Spleen (tissue), 11 donors: ENCODE measurements around the gene MRPL40. TPM values are rescaled to one million over a fixed set of nuclear protein-coding genes. Genes with fewer than 3 reads are reported as not detected.

ENCODE experiments used
- DNase-seq: peaks from one replicate; pipeline ENCODE4 v3.0.0-alpha.2; 2020
- H3K27ac ChIP-seq, 8 donors: fragments of 200-600 bp; sonication (generic) in 7 of 8; 1 replicate in 4 of 8; 2 replicates in 4 of 8; pipeline versions ENCODE4 v1.5.0 to v1.8.0; 2016 to 2021; ENCODE audit warnings: inconsistent platforms in 4 of 8, mild to moderate bottlenecking in 4 of 8, moderate library complexity in 1 of 8
- H3K27me3 ChIP-seq, 7 donors: fragments of 200-600 bp; sonication (generic) in 6 of 7; replicated peaks in 1 of 7; 1 replicate in 4 of 7; 2 replicates in 3 of 7; pipeline versions ENCODE4 v1.5.0 to v1.8.0; 2016 to 2021; ENCODE audit warnings: inconsistent platforms in 3 of 7, mild to moderate bottlenecking in 1 of 7
- H3K36me3 ChIP-seq, 6 donors: fragments of 200-600 bp; sonication (generic) in 5 of 6; 1 replicate in 4 of 6; 2 replicates in 2 of 6; pipeline versions ENCODE4 v1.5.0 to v1.8.0; 2016 to 2021; ENCODE audit warnings: inconsistent platforms in 2 of 6
- H3K4me1 ChIP-seq, 6 donors: fragments of 200-600 bp; sonication (generic) in 5 of 6; 1 replicate in 3 of 6; 2 replicates in 3 of 6; pipeline versions ENCODE4 v1.5.0 to v1.8.0; 2016 to 2021; ENCODE audit warnings: inconsistent platforms in 3 of 6
- H3K4me3 ChIP-seq, 8 donors: fragments of 200-600 bp; sonication (generic) in 7 of 8; 1 replicate in 4 of 8; 2 replicates in 4 of 8; pipeline versions ENCODE4 v1.5.0 to v1.8.0; 2016 to 2021; ENCODE audit warnings: inconsistent platforms in 4 of 8, mild to moderate bottlenecking in 4 of 8, moderate library complexity in 2 of 8
- H3K9me3 ChIP-seq, 8 donors: fragments of 200-600 bp; sonication (generic) in 7 of 8; 1 replicate in 4 of 8; 2 replicates in 4 of 8; pipeline versions ENCODE4 v1.5.0 to v1.8.0; 2016 to 2021; ENCODE audit warnings: inconsistent platforms in 4 of 8
- POLR2A ChIP-seq, 3 donors: fragments of 450-650 bp; IDR thresholded peaks; one replicate each; pipeline ENCODE4 v1.5.1; 2017; ENCODE audit warnings: antibody characterized with exemption in 3 of 3, mild to moderate bottlenecking in 1 of 3
- POLR2AphosphoS5 ChIP-seq, 3 donors: sonication (generic); formaldehyde crosslinking; IDR thresholded peaks; one replicate each; pipeline ENCODE4 v1.5.1; 2017; ENCODE audit warnings: antibody characterized with exemption in 3 of 3
- WGBS, 5 donors: extraction: QIAGEN DNeasy Blood & Tissue Kit in 3 of 5; methylation state at CpG; one replicate each; pipeline versions ENCODE4 v1.1.5 to v1.1.7; 2013 to 2018; 5-methylcytosine and 5-hydroxymethylcytosine counted together
- intact Hi-C: fragments of 100-400 bp; cut with DNase I; formaldehyde crosslinking; loops from one replicate; pipeline ENCODE4 v1.15.0; 2023; ENCODE audit warnings: low total_unique reads
- polyA plus RNA-seq, 3 donors: library from polyadenylated mRNA; stranded (reverse); fragments of 200-250 nt; gene quantifications; one replicate each; pipeline ENCODE4 v1.2.1, GENCODE V29; 2013
- total RNA-seq, 7 donors: library from RNA; depleted of rRNA in 3 of 7; stranded (reverse); fragments of >200 nt in 3 of 7; fragmentation: NEBNext Ultra II Directional in 4 of 7; extraction: Animal tissue kit (Norgen Biotek cat#: 25700) in 4 of 7; gene quantifications; one replicate each; pipeline versions ENCODE4 v1.1.0 to v1.2.1, GENCODE V29; 2016 to 2021
- TF ChIP-seq, protein P1 (sequence below), 11 experiments: fragments of 200-600 bp in 7 of 11; fragments of 450-650 bp in 4 of 11; sonication (generic) in 4 of 11; IDR thresholded peaks in 8 of 11; conservative IDR thresholded peaks in 3 of 11; 1 replicate in 7 of 11; 2 replicates in 4 of 11; pipeline versions ENCODE4 v1.4.0 to v1.8.0; 2016 to 2021; ENCODE audit warnings: antibody characterized with exemption in 11 of 11, inconsistent platforms in 4 of 11, mild to moderate bottlenecking in 1 of 11
- donor health status: healthy with polysubstance abuse.
- donor health status: DM: no; HTN: no; CAD: no; lungs with moderate emphysema.
- donor health status: DM: no; HTN: no; CAD: no.
- donor health status: Bipolar disorder and iron deficiency.
- donor health status: healthy.
- donor health status: DM: no; HTN: no; CAD: no.
- donor health status: DM: yes; HTN: yes; CAD: no.

MRPL40 gene
- total and polyA plus RNA-seq, 10 donors = 11.7 to 55.7 (median 21.6) TPM

DNA sequence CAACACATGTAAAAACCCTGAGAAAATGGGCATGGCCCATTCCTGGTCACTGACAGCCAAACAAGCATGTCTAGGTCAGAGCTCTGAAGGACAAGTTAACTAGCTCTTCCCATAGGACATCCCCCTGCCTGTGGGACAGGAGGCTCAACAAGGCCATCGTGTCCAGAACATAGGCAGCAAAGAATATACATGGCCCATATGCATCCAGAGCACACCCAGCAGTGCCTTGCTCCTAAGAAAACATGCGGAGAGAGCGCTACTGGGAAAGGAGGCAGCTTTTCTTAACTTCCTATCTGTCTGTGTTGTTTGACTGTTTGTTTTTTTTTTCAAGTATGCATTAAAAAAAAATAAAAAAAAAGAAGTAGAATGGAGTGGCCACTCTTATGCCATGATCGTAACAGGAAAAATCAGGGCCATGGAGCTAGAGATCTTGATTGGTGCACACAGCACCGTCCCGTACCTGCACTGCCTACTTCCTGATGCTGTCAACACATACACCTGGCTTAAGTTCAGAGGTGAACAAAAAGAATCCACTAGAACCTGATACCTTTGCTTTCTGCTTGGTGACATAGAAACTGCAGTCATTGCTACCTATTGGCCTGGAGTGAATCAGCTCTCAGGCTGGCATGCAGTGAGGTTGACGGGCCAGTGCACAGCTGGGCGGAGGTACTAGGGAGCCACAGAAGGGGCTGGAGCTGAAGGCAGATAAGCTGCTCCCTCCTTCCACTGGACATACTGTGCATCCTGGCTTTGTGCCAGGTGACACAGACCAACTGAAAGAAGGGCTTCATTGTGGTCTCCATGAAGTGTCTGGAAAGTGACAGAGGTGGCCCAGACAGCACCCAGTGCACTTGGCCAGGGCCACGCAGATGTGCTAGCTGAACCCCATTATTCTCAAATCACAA lies 34.8 kb downstream of the MRPL40 start:
- H3K4me3 ChIP-seq = no peak overlapping the region
- 94 to 97% (median 94%) methylated on average over 9 of the region's 9 CpGs for WGBS, 5 donors
- H3K27me3 ChIP-seq = no peaks in the 10 kb centered on the region
- H3K27ac ChIP-seq = no peak overlapping the region
- H3K36me3 ChIP-seq = peaks cover 8 to 100% (median 94%) of the 10 kb centered on the region in 6 donors
- intact Hi-C loops = no loop called here
- TF ChIP-seq POLR2AphosphoS5 (IDR thresholded peaks at IDR 0.05) (peak in 1 of 3 donors; percentile 24), POLR2A (IDR thresholded peaks at IDR 0.05) (no peak)
- TF ChIP-seq, protein P1, sequence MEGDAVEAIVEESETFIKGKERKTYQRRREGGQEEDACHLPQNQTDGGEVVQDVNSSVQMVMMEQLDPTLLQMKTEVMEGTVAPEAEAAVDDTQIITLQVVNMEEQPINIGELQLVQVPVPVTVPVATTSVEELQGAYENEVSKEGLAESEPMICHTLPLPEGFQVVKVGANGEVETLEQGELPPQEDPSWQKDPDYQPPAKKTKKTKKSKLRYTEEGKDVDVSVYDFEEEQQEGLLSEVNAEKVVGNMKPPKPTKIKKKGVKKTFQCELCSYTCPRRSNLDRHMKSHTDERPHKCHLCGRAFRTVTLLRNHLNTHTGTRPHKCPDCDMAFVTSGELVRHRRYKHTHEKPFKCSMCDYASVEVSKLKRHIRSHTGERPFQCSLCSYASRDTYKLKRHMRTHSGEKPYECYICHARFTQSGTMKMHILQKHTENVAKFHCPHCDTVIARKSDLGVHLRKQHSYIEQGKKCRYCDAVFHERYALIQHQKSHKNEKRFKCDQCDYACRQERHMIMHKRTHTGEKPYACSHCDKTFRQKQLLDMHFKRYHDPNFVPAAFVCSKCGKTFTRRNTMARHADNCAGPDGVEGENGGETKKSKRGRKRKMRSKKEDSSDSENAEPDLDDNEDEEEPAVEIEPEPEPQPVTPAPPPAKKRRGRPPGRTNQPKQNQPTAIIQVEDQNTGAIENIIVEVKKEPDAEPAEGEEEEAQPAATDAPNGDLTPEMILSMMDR (IDR thresholded peaks at IDR 0.05 in 8 of 11, conservative IDR thresholded peaks at IDR 0.05 in 3 of 11) = no peak
- no peak for DNase-seq
- no peaks in the 10 kb centered on the region for H3K4me1 ChIP-seq
- H3K9me3 ChIP-seq = no peaks in the 10 kb centered on the region

DNA sequence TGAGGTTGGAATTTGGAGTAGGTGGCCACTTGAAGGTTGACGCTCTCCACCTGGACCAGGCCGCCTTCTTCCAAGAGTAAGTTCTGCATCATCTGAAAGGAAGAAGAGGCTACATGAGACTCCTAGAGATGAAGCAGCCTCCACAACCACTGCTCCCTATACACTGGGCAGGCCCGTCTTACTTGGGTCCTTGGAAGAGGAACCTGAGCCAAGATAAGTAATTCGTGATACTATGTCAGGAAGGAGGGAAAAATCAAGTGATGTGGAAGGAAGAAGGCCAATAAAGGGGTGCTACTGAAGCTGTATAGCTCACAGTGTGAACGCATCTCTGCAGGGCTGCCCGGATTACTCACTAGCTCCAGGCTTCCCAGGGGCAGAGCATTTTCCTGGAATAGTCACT lies 35.6 kb downstream of the MRPL40 start:
- no peaks in the 10 kb centered on the region for H3K4me1 ChIP-seq
- no peaks in the 10 kb centered on the region for H3K9me3 ChIP-seq
- H3K27ac ChIP-seq = no peak overlapping the region
- H3K4me3 ChIP-seq = no peak overlapping the region
- TF ChIP-seq, protein P1 (IDR thresholded peaks at IDR 0.05 in 8 of 11, conservative IDR thresholded peaks at IDR 0.05 in 3 of 11) = no peak
- H3K27me3 ChIP-seq = no peaks in the 10 kb centered on the region
- WGBS, 5 donors = 90 to 97% (median 93%) methylated on average over 6 of the region's 6 CpGs
- H3K36me3 ChIP-seq = peaks cover 8 to 100% (median 95%) of the 10 kb centered on the region in 6 donors
- no peak for DNase-seq
- intact Hi-C loops = no loop called here

DNA sequence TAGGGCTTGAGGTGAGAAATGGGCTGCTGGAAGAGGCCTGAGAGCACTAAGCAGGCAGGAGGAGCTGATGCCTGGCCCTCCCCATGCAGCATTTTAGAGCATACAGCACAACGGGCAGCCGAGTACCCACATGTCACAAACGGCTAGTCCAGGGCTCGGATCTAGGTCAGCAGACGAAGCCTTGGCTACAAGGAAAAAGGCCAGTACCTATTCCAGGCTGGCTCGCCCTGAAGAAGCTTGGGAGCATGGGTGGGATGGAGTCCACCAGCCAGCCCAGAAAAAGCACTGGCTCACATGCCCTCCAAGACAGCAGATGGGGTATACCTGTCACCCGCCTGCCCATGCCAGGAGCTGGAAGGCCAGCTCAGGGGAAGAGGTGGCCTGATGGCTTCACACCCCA lies 37.1 kb downstream of the MRPL40 start:
- Histone ChIP-seq H3K9me3 (no peaks in the 10 kb centered on the region), H3K4me1 (peaks cover 0 to under 1% (median 0%) of the 10 kb centered on the region in 6 donors), H3K27ac (no peak overlapping the region), H3K27me3 (no peaks in the 10 kb centered on the region), H3K36me3 (peaks cover 8 to 100% (median 98%) of the 10 kb centered on the region in 6 donors), H3K4me3 (no peak overlapping the region)
- TF ChIP-seq POLR2AphosphoS5 (IDR thresholded peaks at IDR 0.05) = no peak
- TF ChIP-seq, protein P1 (IDR thresholded peaks at IDR 0.05 in 8 of 11, conservative IDR thresholded peaks at IDR 0.05 in 3 of 11) = no peak
- TF ChIP-seq POLR2A (IDR thresholded peaks at IDR 0.05) = no peak
- no peak for DNase-seq
- intact Hi-C loops = no loop called here
- WGBS, 5 donors = 94 to 100% (median 96%) methylated on average over 7 of the region's 7 CpGs

DNA sequence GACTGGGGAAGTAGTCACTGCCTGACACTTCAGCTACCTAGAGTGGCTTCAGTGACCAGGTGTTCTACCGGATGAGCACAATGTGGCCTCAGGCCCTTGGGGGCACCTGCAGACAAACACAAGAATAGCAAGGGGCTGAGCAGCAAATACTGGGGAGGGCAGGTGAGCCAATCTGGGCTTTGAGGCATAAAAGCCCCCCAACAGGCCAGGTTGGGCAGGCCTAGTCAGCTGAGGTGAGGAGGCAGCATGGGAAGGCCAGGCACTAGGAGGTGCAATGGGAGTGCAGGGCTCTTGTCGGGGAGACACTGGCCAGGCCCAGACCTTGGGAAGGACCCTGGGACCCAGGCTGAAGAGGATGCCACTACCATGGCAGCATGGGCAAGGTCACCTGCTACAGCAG lies 37.7 kb downstream of the MRPL40 start:
- intact Hi-C loops = loop anchor here (10.0 kb wide), 1 partner anchor 325 kb away; the partner anchor contains the start of gene ESS2

More for the DNA sequence above, 37.7 kb downstream of the MRPL40 start:
- Histone ChIP-seq H3K9me3 (no peaks in the 10 kb centered on the region), H3K36me3 (peaks cover 6 to 100% (median 97%) of the 10 kb centered on the region in 6 donors), H3K4me3 (no peak overlapping the region), H3K27ac (no peak overlapping the region), H3K4me1 (peaks cover 0 to 6% (median 0%) of the 10 kb centered on the region in 6 donors), H3K27me3 (no peaks in the 10 kb centered on the region)
- WGBS, 5 donors = 79 to 90% (median 87%) methylated on average over 2 of the region's 2 CpGs
- TF ChIP-seq, protein P1 (IDR thresholded peaks at IDR 0.05 in 8 of 11, conservative IDR thresholded peaks at IDR 0.05 in 3 of 11) = no peak
- no peak for TF ChIP-seq POLR2A (IDR thresholded peaks at IDR 0.05)
- TF ChIP-seq POLR2AphosphoS5 (IDR thresholded peaks at IDR 0.05) = peak in 1 of 3 donors; percentile 12
- no peak for DNase-seq
